GM19468 (cell line): ENCODE data around the gene POMGNT1.

ENCODE experiments used
- ATAC-seq: cut with Tn5 transposase; IDR thresholded peaks from one replicate; pipeline ENCODE4 v1.9.1; 2021; ENCODE audit warnings: mild to moderate bottlenecking, moderate library complexity, moderate number of reproducible peaks; ENCODE audit not compliant: unreplicated experiment; ENCODE audit errors: extremely low read depth

The POMGNT1 gene

DNA sequence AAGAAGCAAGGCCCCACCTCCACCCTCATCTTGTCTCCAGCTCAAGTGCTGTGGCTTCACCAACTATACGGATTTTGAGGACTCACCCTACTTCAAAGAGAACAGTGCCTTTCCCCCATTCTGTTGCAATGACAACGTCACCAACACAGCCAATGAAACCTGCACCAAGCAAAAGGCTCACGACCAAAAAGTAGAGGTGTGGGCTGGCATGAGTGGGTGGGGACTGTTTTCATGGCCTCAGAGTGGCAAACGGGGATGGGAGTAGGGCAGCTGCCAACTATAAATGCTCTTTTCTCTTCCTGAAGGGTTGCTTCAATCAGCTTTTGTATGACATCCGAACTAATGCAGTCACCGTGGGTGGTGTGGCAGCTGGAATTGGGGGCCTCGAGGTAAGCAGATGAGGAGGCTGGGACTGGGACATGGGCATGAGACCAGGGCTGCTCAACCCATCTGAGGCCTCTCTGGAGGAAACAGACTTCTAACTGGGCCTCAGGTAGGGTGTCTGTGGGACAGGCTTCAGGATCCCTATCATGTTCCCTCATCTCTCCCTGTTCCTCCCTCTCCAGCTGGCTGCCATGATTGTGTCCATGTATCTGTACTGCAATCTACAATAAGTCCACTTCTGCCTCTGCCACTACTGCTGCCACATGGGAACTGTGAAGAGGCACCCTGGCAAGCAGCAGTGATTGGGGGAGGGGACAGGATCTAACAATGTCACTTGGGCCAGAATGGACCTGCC is 13.1 kb downstream of the POMGNT1 start:
- no peak for ATAC-seq

DNA sequence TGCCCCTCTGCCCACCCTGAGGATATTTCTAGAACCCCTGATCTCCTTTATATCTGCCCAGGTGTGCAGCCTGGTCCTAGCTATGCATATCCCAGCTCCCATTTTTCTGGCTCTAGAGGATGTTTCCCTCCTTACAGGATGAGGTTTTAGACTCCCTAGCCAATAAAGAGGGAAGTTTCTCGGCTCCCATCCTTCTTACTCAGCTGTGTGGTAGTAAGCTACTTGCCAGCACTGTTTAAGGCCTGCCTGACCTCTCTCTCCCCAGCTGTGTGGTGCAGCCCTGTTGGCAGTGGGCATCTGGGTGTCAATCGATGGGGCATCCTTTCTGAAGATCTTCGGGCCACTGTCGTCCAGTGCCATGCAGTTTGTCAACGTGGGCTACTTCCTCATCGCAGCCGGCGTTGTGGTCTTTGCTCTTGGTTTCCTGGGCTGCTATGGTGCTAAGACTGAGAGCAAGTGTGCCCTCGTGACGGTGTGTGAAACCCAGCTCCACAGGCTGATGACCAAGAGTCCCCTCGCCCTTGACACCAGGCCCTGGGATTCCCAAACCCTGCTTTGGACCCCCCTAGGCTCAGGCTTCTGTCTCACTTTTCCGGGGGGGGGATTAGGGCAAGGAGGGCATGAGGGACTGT is 14.2 kb downstream of the POMGNT1 start:
- no peak for ATAC-seq

GRCh38 chr1:46183079-46183847 is 15.0 kb downstream of the POMGNT1 start:
- ATAC-seq, result no peak

DNA sequence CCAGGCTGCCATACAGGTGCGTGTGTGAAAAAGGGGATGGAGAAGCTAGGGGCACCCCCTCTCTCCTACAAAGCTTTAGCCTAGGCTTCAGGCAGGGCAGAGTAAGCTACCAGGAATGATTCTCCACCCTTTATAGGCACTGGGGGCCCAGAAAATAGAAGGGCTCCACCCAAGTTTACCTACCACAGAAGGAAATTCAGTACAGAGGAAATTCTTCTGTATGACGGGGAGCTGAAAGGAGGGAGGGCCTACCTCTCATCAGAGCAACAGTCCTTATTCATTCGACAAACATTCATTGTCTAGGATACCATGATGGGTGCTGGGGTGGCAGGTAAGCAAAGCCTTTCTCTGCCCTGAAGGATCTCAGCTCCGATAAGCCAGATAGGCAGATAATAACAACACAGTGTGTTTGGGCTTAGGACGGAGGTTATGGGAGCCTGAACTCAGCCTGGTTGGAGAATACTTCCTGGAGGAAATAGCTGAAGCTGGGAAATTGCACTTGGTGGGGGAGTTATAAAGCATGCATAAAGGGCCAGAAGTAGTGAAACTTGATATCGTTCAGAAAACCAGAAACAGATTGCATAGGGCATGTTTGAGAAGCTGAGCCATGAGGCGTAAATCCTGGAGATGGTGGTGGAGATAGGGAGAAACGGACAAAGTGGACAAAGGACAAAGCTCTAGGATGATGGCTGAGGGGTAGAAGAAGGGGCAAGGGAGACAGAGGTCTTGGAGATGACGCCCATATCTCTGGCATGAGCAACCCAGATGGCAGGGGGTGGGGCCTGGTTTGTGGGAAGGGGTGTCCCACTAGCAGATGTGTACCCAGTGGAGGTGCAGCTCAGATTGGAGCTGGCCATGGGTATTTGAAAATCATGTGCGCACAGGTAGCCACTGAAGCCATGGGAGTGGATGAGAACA is 16.6 kb downstream of the POMGNT1 start:
- ATAC-seq, result no peak

DNA sequence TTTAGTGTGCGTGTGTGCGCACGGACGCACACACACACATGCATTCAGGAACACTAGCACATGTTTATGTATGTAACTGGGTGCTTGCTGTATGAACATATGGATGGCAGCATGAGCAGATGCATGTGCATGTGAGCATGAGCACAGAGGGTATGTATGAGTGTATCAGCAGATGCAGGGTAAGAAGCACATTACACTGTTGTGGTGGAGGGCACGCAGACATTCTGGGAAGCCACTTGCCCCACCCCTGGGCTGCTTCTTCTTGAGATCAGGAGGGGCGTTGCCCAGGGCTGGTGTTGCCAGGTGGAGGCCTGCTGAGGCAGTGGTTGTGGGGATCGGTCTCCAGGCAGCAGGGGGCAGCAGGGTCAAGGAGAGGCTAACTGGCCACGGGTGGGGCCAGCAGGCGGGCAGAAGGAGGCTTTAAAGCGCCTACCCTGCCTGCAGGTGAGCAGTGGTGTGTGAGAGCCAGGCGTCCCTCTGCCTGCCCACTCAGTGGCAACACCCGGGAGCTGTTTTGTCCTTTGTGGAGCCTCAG is 18.1 kb downstream of the POMGNT1 start:
- ATAC-seq, result no peak

DNA sequence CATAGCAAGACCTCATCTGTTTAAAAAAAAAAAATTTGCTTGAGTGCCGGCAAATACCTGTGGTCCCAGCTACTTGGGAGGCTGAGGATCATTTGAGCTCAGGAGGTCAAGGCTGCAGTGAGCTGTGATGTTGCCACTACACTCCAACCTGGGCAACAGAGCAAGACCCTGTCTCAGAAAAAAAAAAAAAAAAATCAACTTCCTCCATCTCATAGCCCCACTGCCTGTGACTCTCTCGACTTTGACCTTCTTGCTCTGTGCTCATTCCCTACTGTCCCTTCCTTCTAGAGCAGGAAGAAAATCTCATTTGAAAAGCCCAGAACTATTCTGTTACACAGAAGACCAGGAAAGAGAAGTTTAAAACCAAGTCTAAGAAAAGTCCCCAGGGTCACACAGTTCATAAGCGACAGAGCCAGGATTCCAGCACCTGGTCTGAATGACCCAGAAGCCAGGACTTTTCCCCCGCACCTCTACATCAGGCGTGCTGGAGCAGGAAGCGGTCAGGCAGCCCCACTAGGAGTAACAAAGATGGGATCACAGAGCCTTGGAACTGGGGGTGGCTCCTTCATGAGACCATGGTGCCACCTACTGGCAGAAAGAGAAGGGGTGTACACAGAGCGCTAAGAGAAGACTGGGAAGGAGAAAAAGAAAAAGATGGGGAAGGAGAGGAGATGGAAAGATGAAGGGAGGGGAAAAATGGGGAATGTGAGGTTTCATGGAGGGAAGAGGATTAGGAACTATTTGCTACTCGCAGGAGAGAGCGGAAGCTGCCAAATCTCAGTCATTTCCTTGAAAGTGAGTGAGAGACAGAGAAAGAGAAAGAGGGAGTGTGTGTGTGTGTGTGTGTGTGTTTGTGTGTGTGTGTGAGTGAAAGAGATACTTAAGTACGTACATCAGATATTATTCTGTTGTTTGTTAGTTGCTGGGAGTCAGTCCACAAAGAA is 18.8 kb downstream of the POMGNT1 start:
- no peak for ATAC-seq

- ATAC-seq, result no peak
Measured at GRCh38 chr1:46176211-46176865, 21.9 kb downstream of the POMGNT1 start, which contains the start of gene P3R3URF. Gene P3R3URF, minus strand, starts transcription at chr1:46176488. Its CDS starts 17 bp downstream, at chr1:46176471.

DNA sequence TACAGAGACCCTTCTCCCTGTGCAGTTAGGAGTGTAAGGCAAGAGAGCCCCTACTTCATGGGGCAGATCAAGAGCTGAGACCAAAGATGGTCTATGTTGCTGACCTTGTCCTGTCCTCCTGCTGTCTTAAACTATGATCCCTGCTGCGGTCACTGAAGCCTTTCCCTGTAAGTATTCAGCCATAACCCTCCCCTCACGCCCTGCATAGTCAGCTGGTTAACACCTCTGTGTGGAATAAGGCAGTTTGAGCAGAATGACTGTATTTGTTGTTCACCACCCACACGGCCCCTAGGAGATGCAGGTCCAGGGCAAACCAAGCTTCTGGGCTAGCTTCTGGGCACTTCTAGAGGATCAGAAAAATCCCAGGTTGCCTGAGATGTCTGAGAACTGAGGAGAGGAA is 23.0 kb downstream of the POMGNT1 start:
- no peak for ATAC-seq

- no peak for ATAC-seq
Measured at GRCh38 chr1:46174448-46175231, 23.6 kb downstream of the POMGNT1 start, which contains the start of gene TSPAN1. Gene TSPAN1, plus strand, starts transcription at chr1:46175087. Its CDS starts 6,021 bp downstream, at chr1:46181108.

- ATAC-seq, result no peak
Measured at GRCh38 chr1:46173361-46173856, 24.8 kb downstream of the POMGNT1 start.

DNA sequence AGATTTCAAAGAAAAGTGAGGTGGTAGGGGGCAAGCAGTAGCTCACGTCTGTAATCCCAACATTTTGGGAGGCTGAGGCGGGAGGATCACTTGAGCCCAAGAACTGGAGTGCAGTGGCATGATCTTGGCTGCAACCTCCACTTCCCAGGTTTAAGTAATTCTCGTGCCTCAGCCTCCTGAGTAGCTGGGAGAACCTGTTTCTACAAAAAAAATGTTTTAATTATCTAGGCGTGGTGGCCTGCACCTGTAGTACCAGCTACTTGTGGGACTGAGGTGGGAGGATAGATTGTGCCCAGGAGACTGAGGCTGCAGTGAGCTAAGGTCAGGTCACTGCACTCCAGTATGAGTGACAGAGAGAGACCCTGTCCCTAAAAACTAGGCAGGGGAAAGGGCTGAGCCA is 25.9 kb downstream of the POMGNT1 start:
- no peak for ATAC-seq

DNA sequence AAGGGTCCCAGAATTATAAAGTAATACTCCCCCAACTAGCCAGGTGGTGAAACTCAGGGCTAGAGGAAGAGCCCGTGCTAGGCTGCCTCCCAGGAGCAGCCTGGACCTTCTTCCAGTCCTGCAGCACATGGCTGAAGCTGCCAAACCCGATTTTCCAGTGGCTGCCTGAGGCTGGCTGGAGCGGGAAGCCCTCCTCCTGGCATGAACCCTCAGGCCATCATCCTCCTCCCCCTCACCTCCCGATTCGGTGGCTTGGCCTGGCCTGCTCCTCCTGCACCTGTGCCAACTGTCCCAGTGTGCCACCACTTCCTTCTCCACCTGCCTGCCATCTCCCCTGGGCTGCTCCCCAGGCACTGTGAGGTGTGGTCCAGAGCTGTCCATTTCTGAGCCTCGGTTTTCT is 26.4 kb downstream of the POMGNT1 start:
- ATAC-seq, result no peak

DNA sequence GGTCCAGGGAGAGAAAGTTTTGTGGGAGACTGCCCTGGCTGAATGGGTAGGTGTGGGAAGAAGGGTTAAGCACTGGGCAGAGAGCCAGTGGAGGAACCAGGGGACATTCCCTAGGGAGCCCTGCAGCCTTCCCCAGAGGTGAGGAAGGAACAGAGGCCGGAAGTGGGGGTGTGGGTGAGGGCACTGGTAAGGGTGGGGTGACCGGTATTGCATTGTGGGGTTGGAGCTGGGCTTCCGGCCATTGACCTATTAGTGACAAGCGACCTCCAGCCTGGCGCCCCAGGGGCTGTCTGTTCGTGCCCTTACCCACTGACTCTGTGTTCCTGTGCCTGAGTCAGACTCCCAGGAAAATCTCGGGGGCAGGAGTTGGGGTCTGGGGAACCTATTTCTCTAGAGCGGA is 26.9 kb downstream of the POMGNT1 start:
- ATAC-seq, result no peak

GRCh38 chr1:46169811-46170454 is 28.3 kb downstream of the POMGNT1 start:
- ATAC-seq, result no peak

DNA sequence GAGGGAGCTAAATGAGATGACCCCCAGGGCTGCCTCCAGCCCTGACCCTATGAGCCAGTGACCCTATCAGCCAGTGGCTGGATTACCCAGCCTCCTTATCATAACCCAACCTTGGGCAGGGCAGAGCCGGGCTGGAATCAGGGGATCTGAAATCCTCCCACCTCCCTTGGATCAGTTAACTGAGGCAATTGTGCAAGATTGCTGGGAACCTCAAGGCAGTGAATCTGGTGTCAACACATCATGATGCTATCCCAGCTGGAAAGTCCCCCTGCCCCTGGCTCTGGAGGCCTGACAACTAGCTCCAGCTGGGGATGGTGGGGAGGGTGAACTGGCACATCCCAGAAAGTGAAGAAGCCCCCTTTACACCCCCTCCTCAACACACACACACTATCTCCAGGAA is 29.8 kb downstream of the POMGNT1 start:
- ATAC-seq, result no peak

- ATAC-seq, result no peak
Measured at GRCh38 chr1:46166521-46167462, 31.4 kb downstream of the POMGNT1 start.
